ENCODE measurements around the gene M6PR.
A peak's percentile ranks its signal among the peaks of the same experiment; 100 is the strongest.

Gene M6PR

DNA sequence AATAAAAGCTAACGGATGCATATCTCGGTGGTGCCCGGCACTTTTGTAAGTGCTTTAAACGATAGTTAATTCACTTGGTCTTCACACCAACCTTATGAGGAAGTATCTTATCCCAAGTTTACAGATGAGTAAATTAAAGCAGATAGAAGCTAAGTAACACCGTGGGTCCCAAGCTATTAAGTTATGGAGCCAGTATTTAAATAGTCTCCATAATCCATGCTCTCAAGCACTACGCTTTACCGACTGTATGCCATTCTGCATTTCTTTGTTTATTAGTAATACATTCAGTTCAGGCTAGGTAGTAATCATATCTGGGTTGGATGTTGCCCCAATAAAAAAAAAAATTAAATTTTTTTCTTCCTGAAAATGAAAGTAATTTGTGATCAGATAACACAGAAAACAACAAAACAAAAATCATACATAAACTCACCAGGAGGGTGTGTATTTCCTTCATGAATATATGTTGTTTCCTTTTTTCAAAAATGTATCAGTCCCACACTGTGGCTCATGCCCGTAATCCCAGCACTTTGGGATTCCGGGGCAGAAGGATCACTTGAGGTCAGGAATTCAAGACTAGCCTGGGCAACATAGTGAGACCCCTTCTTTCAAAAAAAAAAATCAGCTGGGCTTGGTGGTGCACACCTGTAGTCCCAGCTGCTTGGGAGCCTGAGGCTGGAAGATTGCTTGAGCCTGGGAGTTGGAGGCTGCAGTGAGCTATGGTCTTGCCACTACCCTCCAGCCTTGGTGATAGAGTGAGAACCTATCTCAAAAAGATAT is 1.4 kb upstream of the M6PR start:
- no peak for ATAC-seq
- TF ChIP-seq RARB (CRISPR knock-in tag; IDR thresholded peaks at IDR 0.05) (no peak), ZC3H10 (CRISPR knock-in tag; IDR thresholded peaks at IDR 0.05) (no peak), GLIS3 (CRISPR knock-in tag; IDR thresholded peaks at IDR 0.05) (no peak), ESRRG (CRISPR knock-in tag; IDR thresholded peaks at IDR 0.05) (no peak), SNAI2 (CRISPR knock-in tag; IDR thresholded peaks at IDR 0.05) (no peak), ZFP3 (CRISPR knock-in tag; IDR thresholded peaks at IDR 0.05) (no peak), ZFP30 (CRISPR knock-in tag; IDR thresholded peaks at IDR 0.05) (no peak), ARNTL (CRISPR knock-in tag; IDR thresholded peaks at IDR 0.05; ENCODE audit: borderline replicate concordance, low read depth) (no peak), ISL1 (CRISPR knock-in tag; IDR thresholded peaks at IDR 0.05) (no peak), OSR1 (CRISPR knock-in tag; IDR thresholded peaks at IDR 0.05) (no peak), TCF4 (CRISPR knock-in tag; IDR thresholded peaks at IDR 0.05; ENCODE audit: borderline replicate concordance) (no peak), PPARA (CRISPR knock-in tag; IDR thresholded peaks at IDR 0.05; ENCODE audit: borderline replicate concordance) (no peak), TOX (CRISPR knock-in tag; IDR thresholded peaks at IDR 0.05; ENCODE audit: borderline replicate concordance) (no peak), BACH2 (CRISPR knock-in tag; IDR thresholded peaks at IDR 0.05; ENCODE audit: borderline replicate concordance) (no peak)
- TF ChIP-seq, protein P1, sequence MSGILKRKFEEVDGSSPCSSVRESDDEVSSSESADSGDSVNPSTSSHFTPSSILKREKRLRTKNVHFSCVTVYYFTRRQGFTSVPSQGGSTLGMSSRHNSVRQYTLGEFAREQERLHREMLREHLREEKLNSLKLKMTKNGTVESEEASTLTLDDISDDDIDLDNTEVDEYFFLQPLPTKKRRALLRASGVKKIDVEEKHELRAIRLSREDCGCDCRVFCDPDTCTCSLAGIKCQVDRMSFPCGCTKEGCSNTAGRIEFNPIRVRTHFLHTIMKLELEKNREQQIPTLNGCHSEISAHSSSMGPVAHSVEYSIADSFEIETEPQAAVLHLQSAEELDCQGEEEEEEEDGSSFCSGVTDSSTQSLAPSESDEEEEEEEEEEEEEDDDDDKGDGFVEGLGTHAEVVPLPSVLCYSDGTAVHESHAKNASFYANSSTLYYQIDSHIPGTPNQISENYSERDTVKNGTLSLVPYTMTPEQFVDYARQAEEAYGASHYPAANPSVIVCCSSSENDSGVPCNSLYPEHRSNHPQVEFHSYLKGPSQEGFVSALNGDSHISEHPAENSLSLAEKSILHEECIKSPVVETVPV (CRISPR knock-in tag; IDR thresholded peaks at IDR 0.05), result no peak
- TF ChIP-seq, protein P2, sequence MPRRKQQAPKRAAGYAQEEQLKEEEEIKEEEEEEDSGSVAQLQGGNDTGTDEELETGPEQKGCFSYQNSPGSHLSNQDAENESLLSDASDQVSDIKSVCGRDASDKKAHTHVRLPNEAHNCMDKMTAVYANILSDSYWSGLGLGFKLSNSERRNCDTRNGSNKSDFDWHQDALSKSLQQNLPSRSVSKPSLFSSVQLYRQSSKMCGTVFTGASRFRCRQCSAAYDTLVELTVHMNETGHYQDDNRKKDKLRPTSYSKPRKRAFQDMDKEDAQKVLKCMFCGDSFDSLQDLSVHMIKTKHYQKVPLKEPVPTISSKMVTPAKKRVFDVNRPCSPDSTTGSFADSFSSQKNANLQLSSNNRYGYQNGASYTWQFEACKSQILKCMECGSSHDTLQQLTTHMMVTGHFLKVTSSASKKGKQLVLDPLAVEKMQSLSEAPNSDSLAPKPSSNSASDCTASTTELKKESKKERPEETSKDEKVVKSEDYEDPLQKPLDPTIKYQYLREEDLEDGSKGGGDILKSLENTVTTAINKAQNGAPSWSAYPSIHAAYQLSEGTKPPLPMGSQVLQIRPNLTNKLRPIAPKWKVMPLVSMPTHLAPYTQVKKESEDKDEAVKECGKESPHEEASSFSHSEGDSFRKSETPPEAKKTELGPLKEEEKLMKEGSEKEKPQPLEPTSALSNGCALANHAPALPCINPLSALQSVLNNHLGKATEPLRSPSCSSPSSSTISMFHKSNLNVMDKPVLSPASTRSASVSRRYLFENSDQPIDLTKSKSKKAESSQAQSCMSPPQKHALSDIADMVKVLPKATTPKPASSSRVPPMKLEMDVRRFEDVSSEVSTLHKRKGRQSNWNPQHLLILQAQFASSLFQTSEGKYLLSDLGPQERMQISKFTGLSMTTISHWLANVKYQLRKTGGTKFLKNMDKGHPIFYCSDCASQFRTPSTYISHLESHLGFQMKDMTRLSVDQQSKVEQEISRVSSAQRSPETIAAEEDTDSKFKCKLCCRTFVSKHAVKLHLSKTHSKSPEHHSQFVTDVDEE (CRISPR knock-in tag; IDR thresholded peaks at IDR 0.05), result no peak
- TF ChIP-seq, protein P3, sequence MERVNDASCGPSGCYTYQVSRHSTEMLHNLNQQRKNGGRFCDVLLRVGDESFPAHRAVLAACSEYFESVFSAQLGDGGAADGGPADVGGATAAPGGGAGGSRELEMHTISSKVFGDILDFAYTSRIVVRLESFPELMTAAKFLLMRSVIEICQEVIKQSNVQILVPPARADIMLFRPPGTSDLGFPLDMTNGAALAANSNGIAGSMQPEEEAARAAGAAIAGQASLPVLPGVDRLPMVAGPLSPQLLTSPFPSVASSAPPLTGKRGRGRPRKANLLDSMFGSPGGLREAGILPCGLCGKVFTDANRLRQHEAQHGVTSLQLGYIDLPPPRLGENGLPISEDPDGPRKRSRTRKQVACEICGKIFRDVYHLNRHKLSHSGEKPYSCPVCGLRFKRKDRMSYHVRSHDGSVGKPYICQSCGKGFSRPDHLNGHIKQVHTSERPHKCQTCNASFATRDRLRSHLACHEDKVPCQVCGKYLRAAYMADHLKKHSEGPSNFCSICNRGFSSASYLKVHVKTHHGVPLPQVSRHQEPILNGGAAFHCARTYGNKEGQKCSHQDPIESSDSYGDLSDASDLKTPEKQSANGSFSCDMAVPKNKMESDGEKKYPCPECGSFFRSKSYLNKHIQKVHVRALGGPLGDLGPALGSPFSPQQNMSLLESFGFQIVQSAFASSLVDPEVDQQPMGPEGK (CRISPR knock-in tag; IDR thresholded peaks at IDR 0.05; ENCODE audit: borderline replicate concordance), result no peak
- TF ChIP-seq, protein P4, sequence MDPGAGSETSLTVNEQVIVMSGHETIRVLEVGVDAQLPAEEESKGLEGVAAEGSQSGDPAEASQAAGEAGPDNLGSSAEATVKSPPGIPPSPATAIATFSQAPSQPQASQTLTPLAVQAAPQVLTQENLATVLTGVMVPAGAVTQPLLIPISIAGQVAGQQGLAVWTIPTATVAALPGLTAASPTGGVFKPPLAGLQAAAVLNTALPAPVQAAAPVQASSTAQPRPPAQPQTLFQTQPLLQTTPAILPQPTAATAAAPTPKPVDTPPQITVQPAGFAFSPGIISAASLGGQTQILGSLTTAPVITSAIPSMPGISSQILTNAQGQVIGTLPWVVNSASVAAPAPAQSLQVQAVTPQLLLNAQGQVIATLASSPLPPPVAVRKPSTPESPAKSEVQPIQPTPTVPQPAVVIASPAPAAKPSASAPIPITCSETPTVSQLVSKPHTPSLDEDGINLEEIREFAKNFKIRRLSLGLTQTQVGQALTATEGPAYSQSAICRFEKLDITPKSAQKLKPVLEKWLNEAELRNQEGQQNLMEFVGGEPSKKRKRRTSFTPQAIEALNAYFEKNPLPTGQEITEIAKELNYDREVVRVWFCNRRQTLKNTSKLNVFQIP (CRISPR knock-in tag; IDR thresholded peaks at IDR 0.05; ENCODE audit: borderline replicate concordance, low read depth), result no peak

DNA sequence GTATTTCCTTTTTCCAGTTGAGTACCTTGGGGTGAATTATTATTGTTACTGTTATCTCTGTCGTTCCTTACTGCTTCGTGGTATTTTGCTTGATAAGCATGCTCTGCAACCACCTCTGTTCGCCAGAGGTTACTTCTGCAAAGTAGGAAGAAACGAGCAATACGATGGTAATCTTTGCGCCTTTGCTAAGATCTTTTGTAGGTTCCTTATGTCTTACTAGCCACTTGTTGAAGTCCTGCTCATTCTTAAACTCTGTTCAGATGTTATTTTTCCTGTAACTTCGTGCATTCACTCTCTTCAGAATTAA is 729 bp upstream of the M6PR start:
- TF ChIP-seq GLIS3 (CRISPR knock-in tag; IDR thresholded peaks at IDR 0.05) (no peak), ZNF565 (CRISPR knock-in tag; conservative IDR thresholded peaks at IDR 0.05; ENCODE audit: low read depth) (no peak), ZFP30 (CRISPR knock-in tag; IDR thresholded peaks at IDR 0.05) (no peak), ZNF70 (CRISPR knock-in tag; IDR thresholded peaks at IDR 0.05) (no peak), RARB (CRISPR knock-in tag; IDR thresholded peaks at IDR 0.05) (no peak), ZNF8 (CRISPR knock-in tag; IDR thresholded peaks at IDR 0.05) (no peak), ARNTL (CRISPR knock-in tag; IDR thresholded peaks at IDR 0.05; ENCODE audit: borderline replicate concordance, low read depth) (no peak), SNAI2 (CRISPR knock-in tag; IDR thresholded peaks at IDR 0.05) (no peak), ESRRG (CRISPR knock-in tag; IDR thresholded peaks at IDR 0.05) (no peak)
- ATAC-seq, result peak; percentile 17

DNA sequence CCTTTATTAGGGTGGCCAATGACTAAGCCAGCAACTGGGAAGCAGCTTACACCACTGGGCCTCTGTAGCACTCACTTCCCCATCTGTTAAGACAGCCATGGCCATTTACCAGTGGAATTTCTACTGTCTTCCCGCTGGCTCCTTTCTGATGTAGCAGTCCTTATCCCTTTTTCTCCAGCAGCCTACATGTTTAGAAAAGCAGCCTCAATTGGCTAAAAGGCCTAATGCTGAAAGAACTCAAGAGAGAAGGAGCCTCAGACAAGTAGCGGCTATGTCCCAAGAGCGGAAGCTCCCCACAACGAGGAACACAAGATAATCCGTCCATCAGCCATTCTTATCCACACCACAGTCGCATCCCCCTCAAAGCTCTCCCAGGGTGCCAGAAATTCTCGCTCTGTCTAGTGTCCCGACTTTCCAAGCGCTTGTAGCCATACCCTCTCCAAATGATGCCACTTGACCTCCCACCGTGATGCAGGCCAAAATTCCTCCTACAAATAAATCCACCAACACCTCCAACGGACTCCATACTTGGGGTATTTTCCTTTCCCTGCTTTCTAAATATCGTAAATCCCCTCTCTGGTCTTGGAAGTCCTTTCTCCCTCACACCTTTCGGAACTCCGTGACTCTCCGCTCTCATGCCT is 624 bp downstream of the M6PR start:
- ATAC-seq, result peak; percentile 10
- no peak for TF ChIP-seq TOX (CRISPR knock-in tag; IDR thresholded peaks at IDR 0.05; ENCODE audit: borderline replicate concordance)
- TF ChIP-seq RARB (CRISPR knock-in tag; IDR thresholded peaks at IDR 0.05), result no peak
- TF ChIP-seq TCF4 (CRISPR knock-in tag; IDR thresholded peaks at IDR 0.05; ENCODE audit: borderline replicate concordance), result no peak
- TF ChIP-seq GLIS3 (CRISPR knock-in tag; IDR thresholded peaks at IDR 0.05), result no peak
- TF ChIP-seq ARNTL (CRISPR knock-in tag; IDR thresholded peaks at IDR 0.05; ENCODE audit: borderline replicate concordance, low read depth), result no peak
- TF ChIP-seq BACH2 (CRISPR knock-in tag; IDR thresholded peaks at IDR 0.05; ENCODE audit: borderline replicate concordance), result no peak
- TF ChIP-seq ISL1 (CRISPR knock-in tag; IDR thresholded peaks at IDR 0.05), result no peak
- TF ChIP-seq CSDC2 (CRISPR knock-in tag; IDR thresholded peaks at IDR 0.05), result no peak
- no peak for TF ChIP-seq ZNF8 (CRISPR knock-in tag; IDR thresholded peaks at IDR 0.05)
- TF ChIP-seq, protein P3 (CRISPR knock-in tag; IDR thresholded peaks at IDR 0.05; ENCODE audit: borderline replicate concordance), result no peak
- TF ChIP-seq, protein P1 (CRISPR knock-in tag; IDR thresholded peaks at IDR 0.05), result no peak
- TF ChIP-seq, protein P5, sequence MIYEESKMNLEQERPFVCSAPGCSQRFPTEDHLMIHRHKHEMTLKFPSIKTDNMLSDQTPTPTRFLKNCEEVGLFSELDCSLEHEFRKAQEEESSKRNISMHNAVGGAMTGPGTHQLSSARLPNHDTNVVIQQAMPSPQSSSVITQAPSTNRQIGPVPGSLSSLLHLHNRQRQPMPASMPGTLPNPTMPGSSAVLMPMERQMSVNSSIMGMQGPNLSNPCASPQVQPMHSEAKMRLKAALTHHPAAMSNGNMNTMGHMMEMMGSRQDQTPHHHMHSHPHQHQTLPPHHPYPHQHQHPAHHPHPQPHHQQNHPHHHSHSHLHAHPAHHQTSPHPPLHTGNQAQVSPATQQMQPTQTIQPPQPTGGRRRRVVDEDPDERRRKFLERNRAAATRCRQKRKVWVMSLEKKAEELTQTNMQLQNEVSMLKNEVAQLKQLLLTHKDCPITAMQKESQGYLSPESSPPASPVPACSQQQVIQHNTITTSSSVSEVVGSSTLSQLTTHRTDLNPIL (CRISPR knock-in tag; IDR thresholded peaks at IDR 0.05; ENCODE audit: low read depth), result no peak
